Retinal pigment epithelial cell (primary cell): ENCODE measurements around the gene GDPD2.

Experiments
- DNase-seq: peaks from one replicate; pipeline ENCODE4 v3.0.0-alpha.2; 2010; ENCODE audit warnings: low read depth
- H3K4me3 ChIP-seq: 2 replicates; pipeline ENCODE4 v1.5.1; 2011; ENCODE audit warnings: mild to moderate bottlenecking, low read length, control low read depth, moderate library complexity
- TF ChIP-seq, protein P1 (sequence below): conservative IDR thresholded peaks from 2 replicates; pipeline ENCODE4 v1.5.1; 2011; ENCODE audit warnings: low read depth, low read length, control low read depth, inconsistent platforms

GDPD2 gene

DNA sequence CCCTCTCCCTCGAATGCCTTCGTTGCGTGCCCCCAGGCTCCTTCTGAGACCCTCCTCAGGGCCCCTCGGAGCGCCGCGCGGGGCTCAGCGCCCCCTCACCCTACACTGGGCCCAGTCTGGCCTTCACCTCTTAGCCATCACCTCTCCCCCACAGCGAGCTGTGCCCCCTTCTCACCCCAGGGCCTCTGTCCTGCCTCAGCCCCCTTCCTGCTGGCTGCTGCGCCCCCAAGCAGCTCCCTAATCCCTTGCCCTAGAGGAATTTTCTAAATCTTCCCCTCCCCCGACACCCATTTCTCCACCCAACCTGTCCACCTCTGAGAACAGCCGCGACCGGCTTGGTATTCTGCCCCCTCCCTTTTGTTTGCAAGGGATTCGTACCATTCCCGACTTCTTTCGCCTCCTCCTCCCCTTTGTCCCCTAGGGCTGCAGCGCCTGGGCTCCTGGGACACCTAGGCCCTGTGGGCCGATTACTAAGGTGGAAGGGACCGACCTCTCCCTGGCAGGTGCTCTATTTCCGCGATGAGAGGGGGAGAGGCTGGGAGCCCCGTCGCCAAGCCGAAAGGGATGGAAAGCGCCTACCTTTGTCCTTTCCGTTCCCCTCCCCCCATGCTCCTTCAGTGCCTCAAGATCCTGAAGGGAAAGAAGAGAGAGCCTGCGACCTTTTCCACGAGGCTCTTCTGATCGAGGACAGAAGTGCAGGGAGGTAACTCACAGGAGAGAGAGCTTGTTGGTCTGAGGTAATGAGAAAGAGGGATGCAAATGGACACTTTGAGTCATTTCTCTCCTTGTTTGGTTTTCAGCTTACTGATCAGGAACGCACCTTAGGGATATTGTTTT is 32.5 kb downstream of the GDPD2 start:
- H3K4me3 ChIP-seq, result peak overlapping the region; percentile 60
- DNase-seq, result no peak
- TF ChIP-seq, protein P1, sequence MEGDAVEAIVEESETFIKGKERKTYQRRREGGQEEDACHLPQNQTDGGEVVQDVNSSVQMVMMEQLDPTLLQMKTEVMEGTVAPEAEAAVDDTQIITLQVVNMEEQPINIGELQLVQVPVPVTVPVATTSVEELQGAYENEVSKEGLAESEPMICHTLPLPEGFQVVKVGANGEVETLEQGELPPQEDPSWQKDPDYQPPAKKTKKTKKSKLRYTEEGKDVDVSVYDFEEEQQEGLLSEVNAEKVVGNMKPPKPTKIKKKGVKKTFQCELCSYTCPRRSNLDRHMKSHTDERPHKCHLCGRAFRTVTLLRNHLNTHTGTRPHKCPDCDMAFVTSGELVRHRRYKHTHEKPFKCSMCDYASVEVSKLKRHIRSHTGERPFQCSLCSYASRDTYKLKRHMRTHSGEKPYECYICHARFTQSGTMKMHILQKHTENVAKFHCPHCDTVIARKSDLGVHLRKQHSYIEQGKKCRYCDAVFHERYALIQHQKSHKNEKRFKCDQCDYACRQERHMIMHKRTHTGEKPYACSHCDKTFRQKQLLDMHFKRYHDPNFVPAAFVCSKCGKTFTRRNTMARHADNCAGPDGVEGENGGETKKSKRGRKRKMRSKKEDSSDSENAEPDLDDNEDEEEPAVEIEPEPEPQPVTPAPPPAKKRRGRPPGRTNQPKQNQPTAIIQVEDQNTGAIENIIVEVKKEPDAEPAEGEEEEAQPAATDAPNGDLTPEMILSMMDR, result no peak

GRCh38 chrX:70456256-70456655 is 33.1 kb downstream of the GDPD2 start:
- TF ChIP-seq, protein P1, result no peak
- H3K4me3 ChIP-seq, result peak overlapping the region; percentile 60
- no peak for DNase-seq

- H3K4me3 ChIP-seq, result no peak overlapping the region
- TF ChIP-seq, protein P1, result no peak
- DNase-seq, result no peak
Observed at GRCh38 chrX:70461026-70461425, 37.9 kb downstream of the GDPD2 start.

GRCh38 chrX:70464051-70464450 is 40.9 kb downstream of the GDPD2 start:
- DNase-seq, result no peak
- TF ChIP-seq, protein P1, result no peak
- no peak overlapping the region for H3K4me3 ChIP-seq

GRCh38 chrX:70466968-70467367 is 43.9 kb downstream of the GDPD2 start:
- no peak overlapping the region for H3K4me3 ChIP-seq
- TF ChIP-seq, protein P1, result no peak
- no peak for DNase-seq

- DNase-seq, result no peak
- TF ChIP-seq, protein P1, result no peak
- no peak overlapping the region for H3K4me3 ChIP-seq
Observed at GRCh38 chrX:70468709-70469108, 45.6 kb downstream of the GDPD2 start.

GRCh38 chrX:70470850-70471289 is 47.8 kb downstream of the GDPD2 start:
- H3K4me3 ChIP-seq, result no peak overlapping the region
- TF ChIP-seq, protein P1, result no peak
- DNase-seq, result no peak
